Adrenal gland (tissue), 12 donors: Measurements from ENCODE around the gene ZRSR2. TPM values are rescaled to one million over a fixed set of nuclear protein-coding genes. Genes with fewer than 3 reads are reported as not detected.
A peak's percentile ranks its signal among the peaks of the same experiment; 100 is the strongest.

Experiments used
- DNase-seq, 7 donors: peaks; one replicate each; pipeline ENCODE4 v3.0.0-alpha.2; 2019 to 2020
- H3K27ac ChIP-seq, 5 donors: fragments of 200-600 bp; sonication (generic) in 4 of 5; 1 replicate in 3 of 5; 2 replicates in 2 of 5; pipeline versions ENCODE4 v1.5.1 to v1.8.0; 2016 to 2020; ENCODE audit warnings: mild to moderate bottlenecking in 1 of 5
- H3K27me3 ChIP-seq: fragments of 200-600 bp; 2 replicates; pipeline ENCODE4 v1.8.0; 2021
- H3K36me3 ChIP-seq, 2 donors: fragments of 200-600 bp; replicated peaks in 1 of 2; 1 replicate in 1 of 2; 2 replicates in 1 of 2; pipeline versions ENCODE4 v1.5.1 to v1.8.0; 2018 to 2022
- H3K4me1 ChIP-seq, 2 donors: fragments of 200-600 bp; replicated peaks in 1 of 2; 1 replicate in 1 of 2; 2 replicates in 1 of 2; pipeline versions ENCODE4 v1.5.1 to v1.8.0; 2018 to 2021
- H3K4me3 ChIP-seq, 4 donors: fragments of 200-600 bp; sonication (generic) in 3 of 4; one replicate each; pipeline ENCODE4 v1.5.1; 2016 to 2018
- H3K9me3 ChIP-seq, 3 donors: fragments of 200-600 bp; sonication (generic) in 1 of 3; replicated peaks in 1 of 3; 1 replicate in 2 of 3; 2 replicates in 1 of 3; pipeline versions ENCODE4 v1.5.1 to v1.8.0; 2016 to 2021
- POLR2A ChIP-seq, 2 donors: fragments of 450-650 bp; IDR thresholded peaks; one replicate each; pipeline ENCODE4 v1.6.1; 2017; ENCODE audit warnings: antibody characterized with exemption in 2 of 2, mild to moderate bottlenecking in 2 of 2, moderate library complexity in 1 of 2
- WGBS, 4 donors: extraction: QIAGEN DNeasy Blood & Tissue Kit in 2 of 4; methylation state at CpG; one replicate each; pipeline versions ENCODE4 v1.1.5 to v1.1.7; 2013 to 2017; 5-methylcytosine and 5-hydroxymethylcytosine counted together
- intact Hi-C, 2 donors: fragments of 100-400 bp; cut with DNase I; formaldehyde crosslinking; loops; one replicate each; pipeline versions ENCODE4 v1.14.1 to v1.15.0; 2022 to 2023
- polyA plus RNA-seq, 3 donors: library from polyadenylated mRNA; stranded (reverse); fragments of 200-250 nt in 2 of 3; fragments of 350-450 nt in 1 of 3; fragmentation: Illumina TruSeq in 1 of 3; extraction: RNeasy Lipid Tissue Mini Kit (QIAGEN cat#74804) in 1 of 3; gene quantifications; one replicate each; pipeline ENCODE4 v1.2.3, GENCODE V29; 2013 to 2014
- total RNA-seq, 9 donors: library from RNA; depleted of rRNA in 4 of 9; stranded (reverse); fragments of >200 nt in 4 of 9; fragments of 120-200 nt in 1 of 9; fragmentation: NEBNext Ultra II Directional in 1 of 9; extraction: Animal tissue kit (Norgen Biotek cat#: 25700) in 1 of 9; gene quantifications; one replicate each; pipeline versions ENCODE4 v1.1.0 to v1.2.4, GENCODE V29; 2013 to 2023
- TF ChIP-seq, protein P1 (sequence below), 6 experiments: fragments of 450-650 bp in 4 of 6; fragments of 200-600 bp in 2 of 6; sonication (generic) in 1 of 6; IDR thresholded peaks; 1 replicate in 5 of 6; 2 replicates in 1 of 6; pipeline versions ENCODE4 v1.5.1 to v1.8.0; 2016 to 2021; ENCODE audit warnings: antibody characterized with exemption in 6 of 6, mild to moderate bottlenecking in 2 of 6, moderate library complexity in 1 of 6
- donor health status: healthy with polysubstance abuse.
- donor health status: Bipolar disorder and iron deficiency.
- donor health status: DM: yes; HTN: yes; CAD: no.
- donor health status: DM: no; HTN: no; CAD: no.
- donor health status: DM: no; HTN: no; CAD: no.
- donor health status: DM: yes; HTN: yes; CAD: no.

The ZRSR2 gene
- total and polyA plus RNA-seq, 12 donors, result 2.9 to 49.1 (median 9.1) TPM; not detected in 1

DNA sequence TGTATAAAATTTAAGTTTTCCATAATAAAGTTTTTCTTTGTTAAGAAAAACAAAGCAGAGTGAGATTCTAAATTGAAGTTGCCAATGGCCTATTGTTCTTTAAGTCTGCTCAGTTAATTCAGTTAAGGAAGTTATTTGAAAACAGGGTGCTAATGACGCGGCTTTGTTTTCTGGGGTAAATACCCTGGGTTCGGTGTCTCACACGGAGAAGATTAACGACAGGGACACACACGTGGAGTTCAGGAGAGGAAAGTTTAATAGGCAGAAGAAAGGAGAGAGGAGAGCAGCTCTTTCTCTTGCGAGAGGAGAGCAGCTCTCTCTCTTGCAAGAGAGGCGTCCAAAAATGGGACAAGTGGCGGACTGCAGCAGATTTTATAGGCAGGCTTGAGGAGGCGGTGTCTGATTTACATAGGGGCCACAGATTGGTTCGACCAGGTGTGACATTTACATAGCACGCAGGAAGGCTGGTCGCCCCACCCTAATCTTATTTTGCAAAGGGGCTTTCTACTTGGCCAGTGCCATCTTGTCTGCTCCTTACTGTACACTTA, 42.6 kb upstream of the ZRSR2 start:
- 92 to 94% (median 93%) methylated on average over 13 of the region's 13 CpGs for WGBS, 4 donors

DNA sequence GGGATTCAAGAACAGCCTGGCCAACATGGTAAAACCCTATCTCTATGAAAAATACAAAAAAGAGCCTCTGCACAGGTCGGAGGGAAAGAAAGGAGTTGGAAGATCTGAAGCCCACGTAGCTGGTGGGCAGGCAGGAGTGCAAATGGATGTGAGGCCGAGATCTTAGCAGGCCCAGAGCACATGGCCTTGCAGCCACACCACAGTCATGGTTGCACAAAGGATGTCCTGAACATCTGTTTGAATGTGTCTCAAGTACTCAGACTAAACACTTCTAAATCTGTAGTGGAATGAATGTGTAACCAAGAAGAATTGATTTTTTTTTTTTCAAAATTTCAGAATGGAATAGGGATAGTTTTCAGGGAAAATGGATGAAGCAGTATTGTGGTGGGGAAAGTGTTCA, 41.4 kb upstream of the ZRSR2 start:
- Histone ChIP-seq H3K27ac (no peak overlapping the region), H3K27me3 (no peaks in the 10 kb centered on the region), H3K9me3 (no peaks in the 10 kb centered on the region), H3K4me1 (peaks cover 0 to 33% of the 10 kb centered on the region in 2 donors), H3K36me3 (no peaks in the 10 kb centered on the region), H3K4me3 (no peak overlapping the region)
- WGBS, 4 donors, result 83 to 92% (median 88%) methylated on average over 3 of the region's 3 CpGs
- TF ChIP-seq, protein P1, sequence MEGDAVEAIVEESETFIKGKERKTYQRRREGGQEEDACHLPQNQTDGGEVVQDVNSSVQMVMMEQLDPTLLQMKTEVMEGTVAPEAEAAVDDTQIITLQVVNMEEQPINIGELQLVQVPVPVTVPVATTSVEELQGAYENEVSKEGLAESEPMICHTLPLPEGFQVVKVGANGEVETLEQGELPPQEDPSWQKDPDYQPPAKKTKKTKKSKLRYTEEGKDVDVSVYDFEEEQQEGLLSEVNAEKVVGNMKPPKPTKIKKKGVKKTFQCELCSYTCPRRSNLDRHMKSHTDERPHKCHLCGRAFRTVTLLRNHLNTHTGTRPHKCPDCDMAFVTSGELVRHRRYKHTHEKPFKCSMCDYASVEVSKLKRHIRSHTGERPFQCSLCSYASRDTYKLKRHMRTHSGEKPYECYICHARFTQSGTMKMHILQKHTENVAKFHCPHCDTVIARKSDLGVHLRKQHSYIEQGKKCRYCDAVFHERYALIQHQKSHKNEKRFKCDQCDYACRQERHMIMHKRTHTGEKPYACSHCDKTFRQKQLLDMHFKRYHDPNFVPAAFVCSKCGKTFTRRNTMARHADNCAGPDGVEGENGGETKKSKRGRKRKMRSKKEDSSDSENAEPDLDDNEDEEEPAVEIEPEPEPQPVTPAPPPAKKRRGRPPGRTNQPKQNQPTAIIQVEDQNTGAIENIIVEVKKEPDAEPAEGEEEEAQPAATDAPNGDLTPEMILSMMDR (IDR thresholded peaks at IDR 0.05), result no peak
- no peak for TF ChIP-seq POLR2A (IDR thresholded peaks at IDR 0.05)
- no peak for DNase-seq
- intact Hi-C loops, result no loop called here

More for the DNA sequence above, 42.6 kb upstream of the ZRSR2 start:
- Histone ChIP-seq H3K36me3 (no peaks in the 10 kb centered on the region), H3K4me3 (no peak overlapping the region), H3K27ac (no peak overlapping the region), H3K9me3 (no peaks in the 10 kb centered on the region), H3K4me1 (peaks cover 0 to 34% of the 10 kb centered on the region in 2 donors), H3K27me3 (no peaks in the 10 kb centered on the region)
- TF ChIP-seq, protein P1 (IDR thresholded peaks at IDR 0.05), result no peak
- TF ChIP-seq POLR2A (IDR thresholded peaks at IDR 0.05), result no peak
- intact Hi-C loops, result no loop called here
- no peak for DNase-seq

DNA sequence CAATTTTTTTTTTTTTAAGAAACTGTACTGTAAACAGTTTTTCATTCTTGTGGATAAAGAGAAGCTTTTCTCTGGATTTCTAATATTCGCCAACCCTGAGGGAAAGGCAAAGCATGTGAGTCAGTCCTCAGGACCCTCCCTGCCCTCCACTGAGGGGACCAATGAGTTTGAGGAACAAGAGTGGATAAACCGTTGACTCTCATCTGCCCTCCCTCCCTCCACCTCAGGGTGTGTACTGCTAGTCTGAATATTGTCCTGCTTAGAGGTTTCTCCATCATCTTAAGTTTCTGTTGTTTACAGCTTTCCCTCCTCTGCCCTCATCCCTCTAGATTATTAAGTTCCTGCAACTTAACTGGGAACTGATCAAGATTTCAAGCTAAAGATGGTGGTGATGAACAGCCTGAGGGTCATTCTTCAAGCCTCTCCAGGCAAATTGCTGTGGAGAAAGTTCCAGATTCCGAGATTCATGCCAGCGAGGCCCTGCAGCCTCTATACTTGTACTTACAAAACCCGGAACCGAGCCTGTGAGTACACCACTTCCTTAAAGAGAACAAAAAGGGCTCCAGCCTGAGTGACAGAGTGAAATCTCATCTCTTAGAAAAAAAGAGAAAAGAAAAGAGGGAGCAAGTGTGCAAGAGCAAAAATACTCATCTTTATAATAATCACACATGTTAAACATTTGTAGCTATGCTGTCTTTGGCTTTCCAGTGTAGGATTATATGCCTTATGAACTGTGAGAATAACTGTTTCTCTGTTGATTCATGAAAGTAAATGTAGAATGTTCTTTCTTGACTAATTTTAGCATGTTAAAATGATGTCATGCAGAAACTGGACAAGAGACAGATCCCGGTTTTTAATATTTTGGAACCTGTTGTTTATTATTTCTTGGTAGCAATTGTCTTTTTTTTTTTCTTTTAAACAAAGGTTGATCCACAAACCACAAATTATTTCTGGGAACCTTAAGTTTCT, 40.4 kb upstream of the ZRSR2 start:
- Histone ChIP-seq H3K4me1 (peaks cover 0 to 27% of the 10 kb centered on the region in 2 donors), H3K27ac (peak overlapping the region in 2 of 5 donors; percentile 33 to 72), H3K27me3 (no peaks in the 10 kb centered on the region), H3K9me3 (no peaks in the 10 kb centered on the region), H3K4me3 (no peak overlapping the region), H3K36me3 (no peaks in the 10 kb centered on the region)
- TF ChIP-seq, protein P1 (IDR thresholded peaks at IDR 0.05), result no peak
- no peak for TF ChIP-seq POLR2A (IDR thresholded peaks at IDR 0.05)
- 55 to 78% (median 76%) methylated on average over 7 of the region's 7 CpGs for WGBS, 4 donors
- DNase-seq, result peak in 4 of 7 donors; percentile 3 to 51 (median 26)
- intact Hi-C loops, result no loop called here

DNA sequence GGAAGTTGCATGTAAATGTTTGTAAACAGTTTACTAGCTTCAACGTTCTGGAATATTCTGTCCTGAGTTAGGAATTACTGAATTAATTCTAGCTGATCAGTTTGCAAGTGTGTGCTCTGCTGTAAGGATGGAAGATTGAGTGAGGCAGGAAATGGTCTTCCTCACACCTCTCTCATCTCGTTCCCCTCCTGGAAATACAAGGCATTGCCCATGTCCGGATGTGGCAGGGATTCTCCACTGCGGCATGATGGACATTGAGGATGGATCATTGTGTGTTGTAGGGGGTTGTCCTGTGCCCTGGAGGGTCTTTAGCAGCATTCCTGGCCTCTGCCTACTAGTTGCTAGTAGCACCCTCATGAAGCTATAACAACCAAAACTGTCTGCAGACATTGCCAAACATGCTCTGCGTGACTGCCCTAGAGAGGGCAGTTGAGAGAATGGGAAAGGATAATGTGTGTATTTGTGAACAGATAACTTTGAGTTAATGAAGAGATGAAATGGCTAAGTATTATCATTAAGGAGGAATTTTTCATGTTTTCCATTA, 39.6 kb upstream of the ZRSR2 start:
- 37 to 80% (median 62%) methylated on average over 3 to 5 of the region's 5 CpGs for WGBS, 4 donors
- H3K36me3 ChIP-seq, result no peaks in the 10 kb centered on the region
- H3K4me1 ChIP-seq, result peaks cover 0 to 27% of the 10 kb centered on the region in 2 donors
- no peak overlapping the region for H3K4me3 ChIP-seq
- DNase-seq, result no peak
- H3K27me3 ChIP-seq, result no peaks in the 10 kb centered on the region
- no peak for TF ChIP-seq POLR2A (IDR thresholded peaks at IDR 0.05)
- TF ChIP-seq, protein P1 (IDR thresholded peaks at IDR 0.05), result no peak
- intact Hi-C loops, result no loop called here
- H3K9me3 ChIP-seq, result no peaks in the 10 kb centered on the region
- peak overlapping the region in 2 of 5 donors; percentile 44 to 72 for H3K27ac ChIP-seq
